HG03575 (cell line): Measurements from ENCODE around the gene SYNPO2.

Experiments used
- ATAC-seq: cut with Tn5 transposase; IDR thresholded peaks from one replicate; pipeline ENCODE4 v1.9.1; 2021; ENCODE audit not compliant: unreplicated experiment, insufficient number of reproducible peaks, low FRiP score; ENCODE audit errors: extremely low read depth

Gene SYNPO2

GRCh38 chr4:119081943-119082342, 193.3 kb downstream of the SYNPO2 start:
- ATAC-seq: no peak

- no peak for ATAC-seq
These were observed 194.0 kb downstream of the SYNPO2 start for GRCh38 chr4:119082661-119083060.

GRCh38 chr4:119084513-119084912, 195.9 kb downstream of the SYNPO2 start:
- no peak for ATAC-seq

GRCh38 chr4:119087121-119087520, 198.5 kb downstream of the SYNPO2 start:
- ATAC-seq: no peak

GRCh38 chr4:119087656-119088055, 199.0 kb downstream of the SYNPO2 start:
- no peak for ATAC-seq

GRCh38 chr4:119093042-119093827, 204.6 kb downstream of the SYNPO2 start:
- no peak for ATAC-seq

GRCh38 chr4:119097282-119097900, 208.7 kb downstream of the SYNPO2 start:
- no peak for ATAC-seq

- no peak for ATAC-seq
These were observed 209.7 kb downstream of the SYNPO2 start for GRCh38 chr4:119098306-119098705.

GRCh38 chr4:119099227-119099810, 210.7 kb downstream of the SYNPO2 start:
- no peak for ATAC-seq

- no peak for ATAC-seq
These were observed 212.0 kb downstream of the SYNPO2 start for GRCh38 chr4:119100655-119101054.

- ATAC-seq: no peak
These were observed 214.6 kb downstream of the SYNPO2 start for GRCh38 chr4:119103263-119103662.

GRCh38 chr4:119104644-119105273, 216.1 kb downstream of the SYNPO2 start:
- ATAC-seq: no peak

- ATAC-seq: no peak
These were observed 217.0 kb downstream of the SYNPO2 start for GRCh38 chr4:119105605-119106004.

GRCh38 chr4:119106036-119107000, 217.7 kb downstream of the SYNPO2 start:
- ATAC-seq: no peak

- ATAC-seq: no peak
These were observed 221.5 kb downstream of the SYNPO2 start for GRCh38 chr4:119110121-119110520.
